Activated T-helper 9 cell treated with anti-CD3 and anti-CD28 coated beads, Interleukin-2, amount 50 U/mL, for 16 hours (primary cell): ENCODE data around the gene DTD2.
"Not testable (repeated sequence)": the region's sequence is repeated elsewhere in the genome, so short reads cannot be mapped to it uniquely, and the experiment has no call there.

Experiments
- DNase-seq: peaks from one replicate; pipeline ENCODE4 v3.0.0-alpha.2; 2020; ENCODE audit warnings: low read depth

The DTD2 gene

GRCh38 chr14:31441273-31442111 lies 15.8 kb downstream of the DTD2 start:
- DNase-seq = no peak

- no peak for DNase-seq
These were observed 17.0 kb downstream of the DTD2 start for GRCh38 chr14:31440280-31440679.

- no peak for DNase-seq
These were observed 17.7 kb downstream of the DTD2 start for GRCh38 chr14:31439561-31439960.

GRCh38 chr14:31437045-31437691 lies 20.1 kb downstream of the DTD2 start:
- DNase-seq = not testable (repeated sequence)

- DNase-seq = no peak
These were observed 22.0 kb downstream of the DTD2 start for GRCh38 chr14:31435276-31435675.

DNA sequence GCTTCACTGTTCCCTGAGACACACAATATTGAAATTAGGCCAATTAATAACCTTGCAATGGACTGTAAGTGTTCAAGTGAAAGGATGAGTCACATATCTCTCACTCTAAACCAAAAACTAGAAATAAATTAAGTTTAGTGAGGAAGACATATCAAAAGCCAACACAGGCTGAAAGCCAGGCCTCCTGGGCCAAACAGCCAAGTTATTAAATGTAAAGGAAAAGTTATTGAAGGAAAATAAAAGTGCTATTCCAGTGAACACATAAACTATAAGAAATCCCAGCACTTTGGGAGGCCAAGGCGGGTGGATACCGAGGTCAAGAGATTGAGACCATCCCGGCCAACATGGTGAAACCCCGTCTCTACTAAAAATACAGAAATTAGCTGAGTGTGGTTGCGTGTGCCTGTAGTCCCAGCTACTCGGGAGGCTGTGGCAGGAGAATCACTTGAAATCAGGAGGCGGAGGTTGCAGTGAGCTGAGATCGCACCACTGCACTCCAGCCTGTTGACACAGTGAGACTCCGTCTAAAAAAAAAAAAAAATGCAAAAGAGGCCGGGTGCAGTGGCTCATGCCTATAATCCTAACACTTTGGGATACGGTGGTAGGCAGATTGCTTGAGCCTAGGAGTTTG lies 26.6 kb downstream of the DTD2 start:
- DNase-seq = no peak

GRCh38 chr14:31429791-31430190 lies 27.5 kb downstream of the DTD2 start:
- no peak for DNase-seq

- no peak for DNase-seq
These were observed 29.3 kb downstream of the DTD2 start for GRCh38 chr14:31428011-31428410.

GRCh38 chr14:31426663-31427062 lies 30.6 kb downstream of the DTD2 start:
- DNase-seq = no peak

DNA sequence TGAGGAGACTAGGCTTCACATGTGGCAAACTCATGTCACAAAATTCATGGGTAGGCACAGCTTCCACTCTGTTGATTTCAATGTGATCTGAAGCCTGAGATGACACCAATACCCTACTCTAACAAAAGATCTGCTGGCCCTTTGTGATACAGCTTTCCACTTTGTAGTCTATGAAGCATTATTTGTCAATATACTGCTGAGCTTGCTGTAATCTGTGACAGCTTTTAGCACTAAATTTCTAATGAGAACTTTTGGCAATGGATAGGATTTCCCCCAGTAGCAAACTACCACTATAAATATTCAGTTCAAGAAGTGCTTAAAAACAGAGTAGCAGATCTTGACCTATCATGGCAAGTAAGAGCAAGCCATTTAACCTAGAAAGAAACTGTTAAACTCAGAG lies 31.4 kb downstream of the DTD2 start:
- DNase-seq = no peak

DNA sequence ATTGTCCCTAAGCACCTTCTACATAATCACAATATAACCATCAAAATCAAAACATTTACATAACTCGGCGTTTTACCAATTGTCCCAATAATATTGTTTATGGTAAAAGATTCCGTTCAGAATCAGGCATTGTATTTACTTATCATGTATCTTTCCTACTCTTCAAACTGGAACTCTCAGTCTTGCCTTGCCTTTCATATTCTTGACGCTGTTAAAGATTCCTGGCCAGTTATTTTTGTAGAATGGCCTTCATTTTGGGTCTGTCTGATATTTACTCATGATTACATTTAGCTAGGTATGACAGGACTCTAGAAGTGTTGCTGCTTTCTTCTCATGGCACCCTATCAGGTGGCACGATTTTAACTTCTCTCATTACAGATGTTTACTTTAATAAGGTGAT lies 36.1 kb downstream of the DTD2 start:
- DNase-seq = no peak

GRCh38 chr14:31420319-31421111 lies 36.8 kb downstream of the DTD2 start, which contains the start of gene HEATR5A:
Gene HEATR5A, minus strand, starts transcription at chr14:31420550. Its CDS starts 17,575 bp downstream, at chr14:31402975.
- peak; percentile 88 for DNase-seq

DNA sequence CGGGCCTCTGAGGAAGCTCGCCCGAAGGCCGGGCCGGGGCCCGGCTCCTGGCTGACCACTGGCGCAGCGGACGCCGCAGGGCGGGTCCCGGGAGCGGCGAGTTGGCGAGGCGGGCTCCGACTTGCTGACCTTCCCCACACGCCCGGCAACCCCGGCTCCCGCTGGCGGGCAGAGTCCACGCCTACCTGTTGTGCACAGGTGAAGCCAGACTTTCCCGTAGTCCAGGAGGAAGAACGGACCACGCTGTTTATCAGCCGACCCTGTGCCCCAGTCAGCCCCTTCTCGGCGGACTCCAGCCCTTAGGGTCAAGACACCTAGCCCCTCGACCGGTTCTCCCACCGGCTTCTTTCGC lies 37.4 kb downstream of the DTD2 start:
- peak; percentile 1 for DNase-seq

GRCh38 chr14:31419179-31419966 lies 37.9 kb downstream of the DTD2 start:
- DNase-seq = no peak

- DNase-seq = no peak
These were observed 38.9 kb downstream of the DTD2 start for GRCh38 chr14:31418440-31418839.

- no peak for DNase-seq
These were observed 43.0 kb downstream of the DTD2 start for GRCh38 chr14:31414190-31414833.

DNA sequence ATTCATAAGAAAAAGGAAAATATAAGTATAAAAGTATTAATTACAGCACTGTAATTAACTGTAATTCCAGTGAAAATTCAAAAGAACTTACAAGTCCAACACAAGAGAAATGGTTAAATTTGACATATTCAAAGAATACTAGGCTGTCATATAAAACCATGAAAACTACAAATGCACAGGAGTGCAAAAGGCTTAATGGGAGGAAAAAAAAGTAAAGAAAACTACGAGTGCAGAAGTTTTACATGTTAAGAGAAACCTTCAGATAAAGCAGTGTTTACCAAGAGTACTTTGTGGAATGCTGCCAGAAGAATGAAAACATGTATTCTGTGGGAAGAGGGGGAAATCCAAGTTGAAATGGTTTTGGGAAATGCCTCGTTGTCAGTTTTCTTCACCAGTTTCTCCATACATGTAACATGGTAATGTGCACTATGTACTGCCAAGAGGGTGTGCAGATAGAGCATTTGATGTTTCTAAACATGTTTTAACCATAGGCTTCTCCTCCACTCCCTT lies 46.0 kb downstream of the DTD2 start:
- no peak for DNase-seq

GRCh38 chr14:31410048-31410650 lies 47.2 kb downstream of the DTD2 start:
- DNase-seq = no peak

DNA sequence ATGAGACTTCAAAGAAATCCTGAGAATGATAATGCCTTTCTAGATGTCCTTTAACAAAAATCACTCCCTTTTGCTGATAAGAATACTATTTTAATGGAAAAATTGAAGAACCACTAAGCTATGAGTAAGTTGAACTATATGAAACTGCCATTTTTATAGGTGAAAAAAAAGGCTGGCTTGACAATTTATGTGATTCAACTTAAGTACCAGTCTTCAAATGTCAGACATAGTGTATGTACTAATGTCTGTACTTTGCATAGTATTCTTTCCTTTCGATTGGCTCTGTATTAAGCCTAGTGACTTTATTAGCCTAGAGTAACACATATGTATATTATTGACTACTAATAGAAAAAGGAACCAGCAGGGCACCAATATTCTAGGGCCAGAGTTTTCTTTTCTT lies 48.9 kb downstream of the DTD2 start:
- DNase-seq = no peak

GRCh38 chr14:31405599-31406232 lies 51.6 kb downstream of the DTD2 start:
- DNase-seq = no peak
